ENCODE data around the gene CNFN.
"Not testable (repeated sequence)": the region's sequence is repeated elsewhere in the genome, so short reads cannot be mapped to it uniquely, and the experiment has no call there.

The CNFN gene

DNA sequence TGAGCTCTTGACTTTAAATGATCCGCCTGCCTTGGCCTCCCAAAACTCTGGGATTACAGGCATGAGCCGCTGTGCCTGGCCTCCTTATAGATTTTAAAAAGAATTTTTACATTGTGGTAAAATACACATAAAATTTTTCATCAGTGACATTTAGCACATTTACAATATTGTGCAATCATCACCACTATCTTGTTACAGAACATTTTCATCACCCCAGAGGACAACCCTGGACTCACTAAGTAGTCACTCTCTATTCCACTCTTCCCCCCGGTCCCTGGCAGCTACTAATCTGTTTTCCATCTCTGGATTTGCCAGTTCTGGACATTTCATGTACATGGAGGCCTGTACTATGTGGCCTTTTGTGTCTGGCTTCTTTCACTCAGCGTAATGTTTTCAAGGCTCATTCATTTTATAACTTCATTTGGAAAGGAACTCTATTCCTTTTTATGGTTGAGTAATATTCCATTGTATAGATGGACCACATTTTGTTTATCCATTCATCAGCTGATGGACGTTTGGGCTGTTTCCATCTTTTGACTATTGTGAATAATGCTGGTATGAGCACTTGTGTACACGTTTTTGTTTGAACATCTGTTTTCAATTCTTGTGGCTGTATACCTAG is 44.8 kb downstream of the CNFN start:
- no peak for DNase-seq

DNA sequence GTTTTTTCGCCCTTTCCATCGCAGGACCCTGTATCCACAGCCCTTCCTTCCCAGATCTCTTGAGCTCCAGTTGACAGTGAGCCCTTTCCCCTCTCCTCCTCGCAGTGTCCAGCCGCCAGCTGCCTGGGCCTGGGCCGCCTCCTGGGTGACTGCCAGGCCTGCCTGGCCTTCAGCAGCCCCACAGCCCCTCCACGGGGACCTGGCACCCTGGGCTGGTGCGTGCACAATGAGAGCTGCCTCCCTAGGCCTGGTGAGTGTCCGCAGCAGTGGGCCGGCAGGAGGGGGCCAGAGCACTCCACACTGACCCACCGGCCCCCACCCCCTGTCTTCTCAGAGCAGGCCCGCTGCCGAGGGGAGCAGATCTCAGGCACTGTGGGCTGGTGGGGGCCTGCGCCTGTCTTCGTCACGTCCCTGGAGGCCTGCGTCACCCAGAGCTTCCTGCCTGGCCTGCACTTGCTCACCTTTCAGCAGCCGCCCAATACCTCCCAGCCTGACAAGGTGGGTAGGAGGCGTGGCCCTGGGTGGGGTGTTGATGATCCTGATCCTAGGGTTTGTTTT is 45.7 kb downstream of the CNFN start:
- no peak for DNase-seq

GRCh38 chr19:42343344-42344110 is 46.6 kb downstream of the CNFN start:
- DNase-seq, result no peak

GRCh38 chr19:42339922-42340321 is 50.2 kb downstream of the CNFN start:
- not testable (repeated sequence) for DNase-seq

- not testable (repeated sequence) for DNase-seq
Measured at GRCh38 chr19:42339126-42339860, 50.8 kb downstream of the CNFN start.
